MCF 10A (cell line): ENCODE data around the gene FAM120C. TPM values are rescaled to one million over a fixed set of nuclear protein-coding genes. Genes with fewer than 3 reads are reported as not detected.

ENCODE experiments used
- BruUV-seq: library from RNA; stranded (reverse); fragments of 400-500 nt; replicated peaks from 2 replicates; lab custom pipeline; 2021; lab: Mats Ljungman, UMichigan
- CTCF ChIA-PET: fragments of 300-600 bp; sonication (Branson Sonifier 250); formaldehyde crosslinking; extraction: SDS; loops from one replicate; lab custom pipeline; 2021; ENCODE audit warnings: antibody characterized with exemption, inconsistent platforms; lab: Yijun Ruan, JAX
- POLR2A ChIA-PET: fragments of 300-600, 350-650 bp; sonication (Branson Sonifier 250); formaldehyde crosslinking; extraction: SDS; loops from one replicate; lab custom pipeline; 2020; ENCODE audit warnings: antibody characterized with exemption, inconsistent platforms; lab: Yijun Ruan, JAX
- DNase-seq: peaks from one replicate; pipeline ENCODE4 v3.0.0-alpha.2; 2018; ENCODE audit not compliant: unreplicated experiment
- H3K27ac Mint-ChIP-seq: one replicate; pipeline ENCODE4 v1.8.0; 2022; ENCODE audit warnings: mild to moderate bottlenecking, low read depth, mixed read lengths; ENCODE audit not compliant: unreplicated experiment
- H3K27me3 Mint-ChIP-seq: one replicate; pipeline ENCODE4 v1.8.0; 2022; ENCODE audit warnings: mixed read lengths; ENCODE audit not compliant: insufficient read depth, unreplicated experiment
- H3K36me3 Mint-ChIP-seq: one replicate; pipeline ENCODE4 v1.8.0; 2022; ENCODE audit warnings: mild to moderate bottlenecking, moderate library complexity, mixed read lengths; ENCODE audit not compliant: insufficient read depth, unreplicated experiment
- H3K4me1 Mint-ChIP-seq: one replicate; pipeline ENCODE4 v1.8.0; 2022; ENCODE audit warnings: mixed read lengths; ENCODE audit not compliant: insufficient read depth, unreplicated experiment
- H3K4me3 Mint-ChIP-seq: one replicate; pipeline ENCODE4 v1.8.0; 2022; ENCODE audit warnings: mild to moderate bottlenecking, moderate library complexity, mixed read lengths; ENCODE audit not compliant: unreplicated experiment
- H3K9me3 Mint-ChIP-seq: one replicate; pipeline ENCODE4 v1.8.0; 2022; ENCODE audit warnings: mixed read lengths; ENCODE audit not compliant: unreplicated experiment
- intact Hi-C: fragments of 100-400 bp; cut with micrococcal nuclease; formaldehyde crosslinking; loops from 2 replicates; pipeline ENCODE4 v1.14.1; 2022
- total RNA-seq: library from RNA; stranded (reverse); gene quantifications from 2 replicates; pipeline ENCODE4 v1.2.3, GENCODE V29; 2022
- TF ChIP-seq, protein P1 (sequence below): fragments of 200-600 bp; IDR thresholded peaks from one replicate; pipeline ENCODE4 v1.8.0; 2022; ENCODE audit warnings: antibody characterized with exemption, mild to moderate bottlenecking; ENCODE audit not compliant: unreplicated experiment

Gene FAM120C
- total RNA-seq, 1 experiment from 2014 or later, result 11.3 TPM

DNA sequence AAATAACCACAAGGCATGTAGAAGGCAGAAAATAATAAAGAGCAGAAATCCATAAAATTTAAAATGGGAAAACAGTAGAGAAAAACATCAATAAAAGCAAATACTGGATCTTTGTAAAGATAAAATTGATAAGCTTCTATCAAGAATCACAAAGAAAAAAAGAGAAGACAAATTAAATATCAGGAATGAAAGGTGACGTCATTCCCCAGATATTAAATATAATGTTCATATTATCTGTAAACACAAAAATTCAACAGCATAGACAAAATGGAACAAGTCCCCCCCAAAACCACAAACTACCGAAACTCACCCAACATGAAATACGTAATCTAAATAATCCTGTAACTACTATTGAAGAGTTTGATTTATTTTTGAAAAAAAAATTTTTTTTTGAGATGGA, 30.5 kb upstream of the FAM120C start:
- Mint-ChIP-seq H3K27me3 (no peaks in the 10 kb centered on the region), H3K27ac (no peak overlapping the region), H3K4me1 (no peaks in the 10 kb centered on the region), H3K9me3 (no peaks in the 10 kb centered on the region), H3K4me3 (no peak overlapping the region), H3K36me3 (no peaks in the 10 kb centered on the region)
- ChIA-PET POLR2A (no interaction called here), CTCF (no interaction called here)
- intact Hi-C loops, result no loop called here
- BruUV-seq, result no TSS peak
- TF ChIP-seq, protein P1, sequence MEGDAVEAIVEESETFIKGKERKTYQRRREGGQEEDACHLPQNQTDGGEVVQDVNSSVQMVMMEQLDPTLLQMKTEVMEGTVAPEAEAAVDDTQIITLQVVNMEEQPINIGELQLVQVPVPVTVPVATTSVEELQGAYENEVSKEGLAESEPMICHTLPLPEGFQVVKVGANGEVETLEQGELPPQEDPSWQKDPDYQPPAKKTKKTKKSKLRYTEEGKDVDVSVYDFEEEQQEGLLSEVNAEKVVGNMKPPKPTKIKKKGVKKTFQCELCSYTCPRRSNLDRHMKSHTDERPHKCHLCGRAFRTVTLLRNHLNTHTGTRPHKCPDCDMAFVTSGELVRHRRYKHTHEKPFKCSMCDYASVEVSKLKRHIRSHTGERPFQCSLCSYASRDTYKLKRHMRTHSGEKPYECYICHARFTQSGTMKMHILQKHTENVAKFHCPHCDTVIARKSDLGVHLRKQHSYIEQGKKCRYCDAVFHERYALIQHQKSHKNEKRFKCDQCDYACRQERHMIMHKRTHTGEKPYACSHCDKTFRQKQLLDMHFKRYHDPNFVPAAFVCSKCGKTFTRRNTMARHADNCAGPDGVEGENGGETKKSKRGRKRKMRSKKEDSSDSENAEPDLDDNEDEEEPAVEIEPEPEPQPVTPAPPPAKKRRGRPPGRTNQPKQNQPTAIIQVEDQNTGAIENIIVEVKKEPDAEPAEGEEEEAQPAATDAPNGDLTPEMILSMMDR, result no peak
- DNase-seq, result no peak

DNA sequence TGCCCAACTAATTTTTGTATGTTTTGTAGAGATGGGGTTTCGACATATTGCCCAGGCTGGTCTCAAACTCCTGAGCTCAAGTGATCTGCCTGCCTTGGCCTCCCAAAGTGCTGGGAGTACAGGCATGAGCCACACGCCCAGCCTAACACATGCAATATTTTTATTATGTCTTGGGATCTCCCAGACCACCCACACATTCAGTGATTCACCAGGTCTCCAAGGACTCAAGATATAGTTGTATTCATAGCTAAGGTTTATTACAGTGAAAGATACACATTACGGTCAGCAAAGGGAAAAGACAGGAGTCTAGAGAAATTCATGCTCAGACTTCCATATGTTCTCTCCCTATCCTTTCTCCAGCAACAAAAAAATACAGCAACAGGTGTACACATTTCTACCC, 25.5 kb upstream of the FAM120C start:
- POLR2A ChIA-PET, result interaction anchor here (0.6 to 0.7 kb wide), 2 partner anchors 211 to 1599 kb away, joined by 3 to 5 read pairs; no protein-coding TSS in a partner anchor
- BruUV-seq, result no TSS peak

DNA sequence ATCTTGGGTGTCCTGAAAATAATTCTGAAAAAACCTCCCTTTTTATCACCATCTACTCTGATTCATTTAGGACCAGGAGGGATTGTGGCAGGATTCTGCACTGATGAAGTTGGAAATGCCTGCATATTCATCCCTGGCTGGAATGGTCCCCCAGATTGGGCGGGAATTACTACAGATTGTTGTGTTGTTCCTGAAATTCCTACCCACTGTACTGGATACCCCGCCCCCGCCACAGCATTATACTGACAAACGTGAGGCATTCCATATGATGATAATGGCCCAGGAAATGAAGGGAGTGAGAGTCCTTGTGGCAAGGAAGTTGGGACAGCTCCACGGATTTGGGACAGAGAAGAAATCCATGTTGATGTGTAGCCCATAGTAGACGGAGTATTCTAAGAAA, 15.2 kb upstream of the FAM120C start:
- no peaks in the 10 kb centered on the region for H3K36me3 Mint-ChIP-seq
- TF ChIP-seq, protein P1, result no peak
- H3K9me3 Mint-ChIP-seq, result no peaks in the 10 kb centered on the region
- intact Hi-C loops, result no loop called here
- H3K4me1 Mint-ChIP-seq, result no peaks in the 10 kb centered on the region
- BruUV-seq, result no TSS peak
- H3K27ac Mint-ChIP-seq, result no peak overlapping the region
- no peak overlapping the region for H3K4me3 Mint-ChIP-seq
- POLR2A ChIA-PET, result no interaction called here
- CTCF ChIA-PET, result no interaction called here
- no peak for DNase-seq
- peaks cover 46% of the 10 kb centered on the region for H3K27me3 Mint-ChIP-seq

More for the DNA sequence above, 25.5 kb upstream of the FAM120C start:
- H3K4me3 Mint-ChIP-seq, result no peak overlapping the region
- no peaks in the 10 kb centered on the region for H3K9me3 Mint-ChIP-seq
- peak; percentile 6 for DNase-seq
- peaks cover 30% of the 10 kb centered on the region for H3K27me3 Mint-ChIP-seq
- H3K36me3 Mint-ChIP-seq, result no peaks in the 10 kb centered on the region
- no peaks in the 10 kb centered on the region for H3K4me1 Mint-ChIP-seq
- no peak overlapping the region for H3K27ac Mint-ChIP-seq
- intact Hi-C loops, result no loop called here
- CTCF ChIA-PET, result no interaction called here
- TF ChIP-seq, protein P1, result no peak

DNA sequence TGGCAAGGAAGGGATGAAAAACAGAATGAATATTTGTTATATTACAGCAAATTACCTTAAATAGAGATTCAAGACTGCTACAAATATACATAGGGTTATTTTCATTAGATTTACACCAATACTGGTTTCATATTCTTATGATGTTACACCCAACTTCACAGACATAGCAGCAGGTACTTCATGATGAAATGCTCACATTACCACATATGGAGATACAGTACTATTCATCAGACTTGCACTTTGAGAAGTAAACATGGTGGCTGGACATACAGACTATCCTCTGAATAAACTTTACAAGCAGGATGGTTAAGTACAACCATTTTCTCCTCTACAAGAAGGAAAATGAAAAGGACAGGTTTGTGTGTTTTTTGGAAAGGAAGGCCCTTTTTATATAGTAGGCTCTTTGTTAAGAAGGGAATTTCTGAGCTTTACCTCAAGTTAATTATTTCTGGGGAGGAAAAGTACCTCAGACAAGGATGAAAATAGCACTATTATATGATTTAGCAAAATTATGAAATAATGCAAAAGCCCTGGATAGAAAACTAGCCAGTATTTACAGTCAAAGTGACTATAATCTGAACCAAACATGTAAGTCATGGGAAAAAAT, 12.0 kb upstream of the FAM120C start:
- Mint-ChIP-seq H3K4me3 (no peak overlapping the region), H3K9me3 (no peaks in the 10 kb centered on the region), H3K27me3 (peaks cover 56% of the 10 kb centered on the region), H3K27ac (no peak overlapping the region), H3K36me3 (no peaks in the 10 kb centered on the region), H3K4me1 (no peaks in the 10 kb centered on the region)
- BruUV-seq, result no TSS peak
- intact Hi-C loops, result no loop called here
- ChIA-PET POLR2A (interaction anchor here (1.3 kb wide), 1 partner anchor 13 kb away, joined by 3 read pairs; no protein-coding TSS in a partner anchor), CTCF (no interaction called here)
- DNase-seq, result no peak
- TF ChIP-seq, protein P1, result no peak
